GM19328 (cell line): ENCODE measurements around the gene KHNYN.
"Not testable (repeated sequence)": the region's sequence is repeated elsewhere in the genome, so short reads cannot be mapped to it uniquely, and the experiment has no call there.

Experiments
- ATAC-seq: cut with Tn5 transposase; IDR thresholded peaks from one replicate; pipeline ENCODE4 v1.9.1; 2021; ENCODE audit warnings: mild to moderate bottlenecking, moderate library complexity; ENCODE audit not compliant: unreplicated experiment

The KHNYN gene

GRCh38 chr14:24465805-24466204, 36.1 kb downstream of the KHNYN start:
- ATAC-seq: no peak

- ATAC-seq: not testable (repeated sequence)
Observed at GRCh38 chr14:24470450-24470849, 40.7 kb downstream of the KHNYN start.

DNA sequence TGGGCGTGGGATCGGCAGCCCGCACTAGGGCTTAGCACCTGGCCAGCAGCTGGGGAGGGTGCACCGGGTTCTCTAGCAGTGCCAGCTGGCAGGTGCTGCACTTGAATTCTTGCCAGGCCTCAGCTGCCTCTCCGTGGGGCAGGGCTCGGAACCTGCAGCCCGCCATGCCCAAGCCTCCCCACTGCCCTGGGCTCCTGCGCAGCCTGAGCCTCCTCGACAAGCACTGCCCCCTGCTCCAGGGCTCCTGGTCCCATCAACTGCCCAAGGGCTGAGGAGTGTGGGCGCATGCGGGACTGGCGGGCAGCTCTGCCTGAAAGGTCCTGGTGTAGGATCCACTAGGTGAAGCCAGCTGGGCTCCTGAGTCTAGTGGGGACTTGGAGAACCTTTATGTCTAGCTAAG, 43.5 kb downstream of the KHNYN start:
- ATAC-seq: no peak

DNA sequence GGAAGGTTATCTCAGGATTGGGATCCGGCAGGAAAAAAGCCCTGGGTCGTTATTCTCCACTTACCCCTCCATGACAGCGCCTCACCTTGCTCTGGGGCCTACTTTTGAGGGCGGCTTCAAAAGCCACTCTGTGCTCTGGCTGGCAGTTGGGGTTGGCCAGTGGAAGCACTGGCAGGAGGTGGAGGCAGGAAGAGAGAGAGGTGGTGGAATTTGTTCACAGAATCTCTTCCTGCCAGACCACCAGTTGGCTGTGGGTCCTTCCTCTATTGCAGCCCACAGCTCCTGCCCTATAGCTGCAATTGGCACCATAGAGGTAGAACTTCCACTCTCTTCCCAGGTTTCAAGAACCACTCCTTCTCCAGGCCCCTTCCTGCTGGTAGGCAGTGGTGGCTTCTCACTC, 45.5 kb downstream of the KHNYN start:
- no peak for ATAC-seq

GRCh38 chr14:24479999-24480398, 50.2 kb downstream of the KHNYN start:
- ATAC-seq: not testable (repeated sequence)

GRCh38 chr14:24481622-24482324, 52.0 kb downstream of the KHNYN start:
- no peak for ATAC-seq

- not testable (repeated sequence) for ATAC-seq
Observed at GRCh38 chr14:24482699-24483303, 53.0 kb downstream of the KHNYN start.

DNA sequence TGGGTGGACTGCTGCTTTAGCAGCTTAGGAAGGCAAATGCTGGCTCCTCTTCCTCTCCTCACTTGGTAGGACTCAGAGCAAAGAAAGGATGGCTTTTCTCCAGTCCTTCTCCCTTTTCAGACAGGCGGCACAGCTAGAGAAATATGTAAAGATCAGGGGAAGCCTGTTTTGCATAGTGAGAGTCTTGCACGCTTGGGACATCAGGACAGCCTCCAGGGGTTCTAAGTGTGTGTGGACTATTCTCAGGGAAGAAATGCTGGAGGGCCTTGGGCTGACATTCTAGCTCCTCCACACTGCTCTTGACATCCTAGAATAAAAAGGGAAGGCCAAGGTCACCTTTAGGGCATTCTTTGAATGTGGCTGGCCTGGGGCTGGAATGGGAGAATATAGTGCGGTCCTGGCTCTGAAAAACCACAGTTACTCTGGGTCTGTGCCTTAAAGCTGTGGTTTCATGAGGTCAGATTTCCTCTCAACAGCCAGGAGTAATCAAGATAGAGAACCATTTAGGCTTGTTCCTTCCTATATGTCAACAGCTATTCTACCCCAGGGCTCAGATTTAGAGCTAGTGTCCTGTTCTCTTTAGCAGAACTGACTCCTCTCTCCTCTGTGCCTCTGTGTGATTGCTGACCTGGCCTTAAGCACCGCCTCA, 54.0 kb downstream of the KHNYN start:
- ATAC-seq: no peak
